ENCODE measurements around the gene PXN. TPM values are rescaled to one million over a fixed set of nuclear protein-coding genes. Genes with fewer than 3 reads are reported as not detected.
"Not testable (repeated sequence)": the region's sequence is repeated elsewhere in the genome, so short reads cannot be mapped to it uniquely, and the experiment has no call there.

Gene PXN
- total and polyA plus RNA-seq, 10 of the 15 experiments (the other 5 are each of a cell fraction or from before 2014, with no cell fraction given) = 1.0 to 32.0 (median 11.5) TPM

- TF ChIP-seq ZNF592 (IDR thresholded peaks at IDR 0.05) = no peak
- TF ChIP-seq PML (IDR thresholded peaks at IDR 0.05; ENCODE audit: low read length) = no peak
- no peak for TF ChIP-seq NKRF (conservative IDR thresholded peaks at IDR 0.05)
These were observed 27.3 kb downstream of the PXN start (continued) for GRCh38 chr12:120238217-120238616.

- no TSS peak for BruUV-seq (replicated peaks)
- H3K9me3 ChIP-seq (replicated peaks; ENCODE audit: control insufficient read depth, insufficient read depth, low read length) = no peaks in the 10 kb centered on the region
- no peaks in the 10 kb centered on the region for H3K36me3 ChIP-seq (ENCODE audit: control insufficient read depth in 2 of 2, insufficient read depth in 2 of 2, low read length in 1 of 2)
- no peaks in the 10 kb centered on the region for H3K79me2 ChIP-seq (ENCODE audit: control insufficient read depth, insufficient read depth, low read length)
- FAIRE-seq (no peak), DNase-seq (ENCODE audit: low read depth, low spot score) (no peak), ATAC-seq (no peak)
- H3K27me3 ChIP-seq (replicated peaks in 1 of 2; ENCODE audit: control insufficient read depth in 2 of 2, insufficient read depth in 2 of 2, low read length in 1 of 2) = no peaks in the 10 kb centered on the region; a peak in 1 of 4 replicates
- no peaks in the 10 kb centered on the region for H4K20me1 ChIP-seq (ENCODE audit: control insufficient read depth, insufficient read depth)
- H3K4me2 ChIP-seq (ENCODE audit: control insufficient read depth, insufficient read depth) = no peak overlapping the region
- in situ Hi-C loops (cut with MboI) = no loop called here
- WGBS (ENCODE audit: insufficient coverage, insufficient replicate concordance, low lambda C conversion rate, missing lambda C conversion rate) = 27% methylated on average over 13 of the region's 13 CpGs
- no peak overlapping the region for H3K9ac ChIP-seq (ENCODE audit: control insufficient read depth, insufficient read depth, low read length)
- TF ChIP-seq BRCA1 (IDR thresholded peaks at IDR 0.05; ENCODE audit: low read depth, low read length) (no peak), EED (IDR thresholded peaks at IDR 0.05; ENCODE audit: low read depth) (no peak), TARDBP (IDR thresholded peaks at IDR 0.05; ENCODE audit: borderline replicate concordance) (no peak)
- H3K4me1 ChIP-seq (ENCODE audit: control insufficient read depth, insufficient read depth, low read length) = no peaks in the 10 kb centered on the region
- ChIA-PET SMC1A (ENCODE audit: uncharacterized antibody, unreplicated experiment) (interaction anchor here (5.5 kb wide), 1 partner anchor 10 kb away, joined by 28 read pairs; no protein-coding TSS in a partner anchor), POLR2A (no interaction called here), RAD21 (ENCODE audit: unreplicated experiment) (interaction anchor here (2.5 to 3.1 kb wide), 2 partner anchors 10 to 25 kb away, joined by 9 to 18 read pairs; no protein-coding TSS in a partner anchor), CTCF (interaction anchor here (0.6 to 6.3 kb wide), 5 partner anchors 9 to 36 kb away, joined by 3 to 55 read pairs (median 13); partner anchors contain the start of genes PXN and RPLP0)
- intact Hi-C loops (cut with micrococcal nuclease; ENCODE audit: unreplicated experiment) = no loop called here
- H2AFZ ChIP-seq (ENCODE audit: control insufficient read depth, low read depth, low read length) = no peak overlapping the region
- H3K4me3 ChIP-seq = no peak overlapping the region
- H3K27ac ChIP-seq (ENCODE audit: control insufficient read depth, insufficient read depth) = no peak overlapping the region
These were observed 28.0 kb downstream of the PXN start for GRCh38 chr12:120237360-120238171.

GRCh38 chr12:120236809-120237208 lies 28.7 kb downstream of the PXN start:
- H3K36me3 ChIP-seq (ENCODE audit: control insufficient read depth in 2 of 2, insufficient read depth in 2 of 2, low read length in 1 of 2); H3K27me3 ChIP-seq (replicated peaks in 1 of 2; ENCODE audit: control insufficient read depth in 2 of 2, insufficient read depth in 2 of 2, low read length in 1 of 2); DNase-seq (ENCODE audit: low read depth, low spot score); H3K27ac ChIP-seq (ENCODE audit: control insufficient read depth, insufficient read depth); H3K4me2 ChIP-seq (ENCODE audit: control insufficient read depth, insufficient read depth); H4K20me1 ChIP-seq (ENCODE audit: control insufficient read depth, insufficient read depth); H3K79me2 ChIP-seq (ENCODE audit: control insufficient read depth, insufficient read depth, low read length); FAIRE-seq; in situ Hi-C loops (cut with MboI); intact Hi-C loops (cut with micrococcal nuclease; ENCODE audit: unreplicated experiment); BruUV-seq (replicated peaks); H3K9me3 ChIP-seq (replicated peaks; ENCODE audit: control insufficient read depth, insufficient read depth, low read length); H2AFZ ChIP-seq (ENCODE audit: control insufficient read depth, low read depth, low read length); H3K4me3 ChIP-seq; ATAC-seq; H3K9ac ChIP-seq (ENCODE audit: control insufficient read depth, insufficient read depth, low read length); H3K4me1 ChIP-seq (ENCODE audit: control insufficient read depth, insufficient read depth, low read length): not testable (repeated sequence)
- SMC1A ChIA-PET (ENCODE audit: uncharacterized antibody, unreplicated experiment) = interaction anchor here (1.2 to 5.5 kb wide), 2 partner anchors 10 to 34 kb away, joined by 4 to 28 read pairs; no protein-coding TSS in a partner anchor
- POLR2A ChIA-PET = interaction anchor here (0.6 kb wide), 1 partner anchor 12 kb away, joined by 6 read pairs; no protein-coding TSS in a partner anchor
- 69% methylated on average over 3 of the region's 3 CpGs for WGBS (ENCODE audit: insufficient coverage, insufficient replicate concordance, low lambda C conversion rate, missing lambda C conversion rate)
- CTCF ChIA-PET = interaction anchor here (0.6 to 6.3 kb wide), 4 partner anchors 8 to 36 kb away, joined by 3 to 55 read pairs (median 30); partner anchors contain the start of genes PXN and RPLP0
- RAD21 ChIA-PET (ENCODE audit: unreplicated experiment) = interaction anchor here (0.7 to 2.5 kb wide), 3 partner anchors 26 to 116 kb away, joined by 3 to 10 read pairs (median 9); partner anchors contain the start of gene PXN
